ENCODE results near the gene IFI44. TPM values are rescaled to one million over a fixed set of nuclear protein-coding genes. Genes with fewer than 3 reads are reported as not detected.

IFI44 gene
- total and polyA plus RNA-seq, 2 of the 8 experiments (the other 6 are each of a cell fraction or from before 2014, with no cell fraction given) = not detected

GRCh38 chr1:78619032-78619431 is 30.6 kb upstream of the IFI44 start (continued):
- TF ChIP-seq BCL11A (IDR thresholded peaks at IDR 0.05; ENCODE audit: low read depth in 2 of 2, low read length in 2 of 2) = no peak
- TF ChIP-seq KDM1A (IDR thresholded peaks at IDR 0.05; ENCODE audit: borderline replicate concordance, low read length) = no peak
- no peak for TF ChIP-seq NRF1 (IDR thresholded peaks at IDR 0.05; ENCODE audit: low read depth, low read length)
- TF ChIP-seq GABPA (IDR thresholded peaks at IDR 0.05; ENCODE audit: borderline replicate concordance, insufficient read depth, low read length) = no peak
